Left lung (tissue), 10 donors: ENCODE results near the gene SRCAP. TPM values are rescaled to one million over a fixed set of nuclear protein-coding genes. Genes with fewer than 3 reads are reported as not detected.
A peak's percentile ranks its signal among the peaks of the same experiment; 100 is the strongest.

Experiments
- ATAC-seq: fragments of 200-7000 bp; cut with Tn5 transposase; one replicate; pipeline ENCODE4 v1.9.1; 2020; ENCODE audit warnings: moderate library complexity
- DNase-seq, 4 donors: peaks; one replicate each; pipeline ENCODE4 v3.0.0-alpha.2; 2013 to 2020
- H3K27ac ChIP-seq, 2 donors: fragments of 200-600 bp; sonication (generic) in 1 of 2; one replicate each; pipeline versions ENCODE4 v1.5.0 to v1.8.0; 2020 to 2021
- H3K27me3 ChIP-seq, 2 donors: fragments of 200-600 bp; sonication (generic) in 1 of 2; one replicate each; pipeline versions ENCODE4 v1.5.0 to v1.8.0; 2020 to 2021
- H3K36me3 ChIP-seq, 2 donors: fragments of 200-600 bp; sonication (generic) in 1 of 2; one replicate each; pipeline versions ENCODE4 v1.5.0 to v1.8.0; 2020 to 2021
- H3K4me1 ChIP-seq, 2 donors: fragments of 200-600 bp; one replicate each; pipeline ENCODE4 v1.8.0; 2021
- H3K4me3 ChIP-seq, 2 donors: fragments of 200-600 bp; sonication (generic) in 1 of 2; one replicate each; pipeline versions ENCODE4 v1.5.0 to v1.8.0; 2020 to 2021; ENCODE audit warnings: mild to moderate bottlenecking in 1 of 2
- H3K9me3 ChIP-seq, 2 donors: fragments of 200-600 bp; sonication (generic) in 1 of 2; one replicate each; pipeline versions ENCODE4 v1.5.0 to v1.8.0; 2020 to 2021
- CTCF ChIP-seq, 2 donors: fragments of 200-600 bp; sonication (generic) in 1 of 2; IDR thresholded peaks; one replicate each; pipeline versions ENCODE4 v1.5.0 to v1.8.0; 2021; ENCODE audit warnings: antibody characterized with exemption in 2 of 2
- intact Hi-C, 2 donors: fragments of 100-400 bp; cut with DNase I; formaldehyde crosslinking; loops; one replicate each; pipeline versions ENCODE4 v1.11.2 to v1.14.2; 2022
- polyA plus RNA-seq, 6 donors: library from polyadenylated mRNA; unstranded; fragments of 120-200 nt; gene quantifications; one replicate each; pipeline ENCODE4 v1.2.1, GENCODE V29; 2013; ENCODE audit not compliant: insufficient read length in 6 of 6
- total RNA-seq, 2 donors: library from RNA; stranded (reverse); fragmentation: NEBNext Ultra II Directional; extraction: Animal tissue kit (Norgen Biotek cat#: 25700); gene quantifications; one replicate each; pipeline ENCODE4 v1.2.1, GENCODE V29; 2021
- donor health status: DM: no; HTN: yes; CAD: no.
- donor health status: DM: no; HTN: no; CAD: no.

SRCAP gene
- total and polyA plus RNA-seq, 8 donors, result 30.7 to 67.4 (median 40.6) TPM

GRCh38 chr16:30767767-30768465 lies 68.9 kb downstream of the SRCAP start:
- peak in 2 of 4 donors; percentile 24 to 56 for DNase-seq
- Histone ChIP-seq H3K9me3 (no peaks in the 10 kb centered on the region), H3K27ac (no peak overlapping the region), H3K4me3 (no peak overlapping the region), H3K27me3 (no peaks in the 10 kb centered on the region), H3K4me1 (peaks cover 10 to 13% of the 10 kb centered on the region in 2 donors), H3K36me3 (peaks cover 0 to 99% of the 10 kb centered on the region in 2 donors)
- intact Hi-C loops, result no loop called here
- TF ChIP-seq CTCF (IDR thresholded peaks at IDR 0.05), result no peak
- no peak for ATAC-seq

DNA sequence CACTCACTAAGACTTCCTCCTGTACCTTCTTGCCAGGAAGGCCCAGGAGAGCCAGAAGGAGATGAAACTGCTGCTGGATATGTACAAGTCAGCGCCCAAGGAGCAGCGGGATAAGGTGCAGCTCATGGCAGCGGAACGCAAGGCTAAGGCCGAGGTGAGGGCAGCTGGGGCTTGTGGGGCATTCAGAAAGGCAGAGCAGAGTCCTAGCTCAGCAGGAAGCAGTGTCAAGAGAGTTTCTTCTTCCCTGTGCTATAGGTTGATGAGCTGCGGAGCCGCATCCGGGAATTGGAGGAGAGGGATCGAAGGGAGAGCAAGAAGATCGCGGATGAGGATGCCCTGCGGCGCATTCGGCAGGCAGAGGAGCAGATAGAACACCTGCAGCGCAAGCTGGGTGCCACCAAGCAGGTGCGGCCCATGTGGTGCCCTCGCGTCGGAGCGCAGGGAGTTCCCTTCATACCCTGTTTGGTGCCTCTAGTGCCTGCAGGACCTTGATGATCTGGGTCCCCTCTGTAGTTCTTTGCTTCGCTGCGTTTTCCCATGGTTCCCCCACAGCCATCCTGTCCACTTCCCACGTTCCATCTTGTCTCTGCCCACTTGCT lies 69.7 kb downstream of the SRCAP start:
- Histone ChIP-seq H3K4me1 (peaks cover 2 to 5% of the 10 kb centered on the region in 2 donors), H3K27me3 (no peaks in the 10 kb centered on the region), H3K4me3 (no peak overlapping the region), H3K36me3 (peaks cover 0 to 100% of the 10 kb centered on the region in 2 donors), H3K9me3 (no peaks in the 10 kb centered on the region), H3K27ac (no peak overlapping the region)
- no peak for TF ChIP-seq CTCF (IDR thresholded peaks at IDR 0.05)
- DNase-seq, result peak in 2 of 4 donors; percentile 22 to 51
- intact Hi-C loops, result no loop called here
- no peak for ATAC-seq

DNA sequence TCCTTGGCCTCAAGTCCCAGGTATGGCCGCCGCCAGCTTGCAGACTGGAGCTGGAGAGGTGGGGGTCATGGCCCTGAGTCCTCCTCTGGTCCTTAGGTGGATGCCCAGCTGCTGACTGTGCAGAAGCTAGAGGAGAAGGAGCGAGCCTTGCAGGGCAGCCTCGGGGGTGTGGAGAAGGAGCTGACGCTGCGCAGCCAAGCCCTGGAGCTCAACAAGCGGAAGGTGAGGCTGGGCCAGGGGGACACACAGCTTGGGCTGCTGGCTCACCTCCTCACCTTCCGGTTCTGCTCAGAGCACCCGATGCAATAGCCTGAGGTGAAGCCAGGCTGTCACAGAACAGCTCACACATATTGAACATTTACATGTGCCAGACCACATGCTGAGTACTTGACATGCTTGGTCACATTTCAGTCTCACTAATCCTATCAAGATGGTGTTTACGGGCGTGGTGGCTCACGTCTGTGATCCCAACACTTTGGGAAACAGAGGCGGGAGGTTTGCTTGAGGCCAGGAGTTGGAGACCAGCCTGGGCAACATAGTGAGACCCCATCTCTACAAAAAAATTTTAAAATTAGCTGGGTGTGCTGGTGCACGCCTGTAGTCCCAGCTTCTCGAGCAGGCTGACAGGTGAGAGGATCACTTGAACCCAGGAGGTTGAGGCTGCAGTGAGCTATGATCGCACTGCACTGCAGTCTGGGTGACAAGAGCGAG lies 70.6 kb downstream of the SRCAP start:
- DNase-seq (peak in 2 of 4 donors; percentile 12 to 70), ATAC-seq (no peak)
- intact Hi-C loops, result no loop called here
- H3K4me3 ChIP-seq, result no peak overlapping the region
- H3K36me3 ChIP-seq, result peaks cover 0 to 100% of the 10 kb centered on the region in 2 donors
- no peak for TF ChIP-seq CTCF (IDR thresholded peaks at IDR 0.05)
- peaks cover 0 to 8% of the 10 kb centered on the region in 2 donors for H3K4me1 ChIP-seq
- no peak overlapping the region for H3K27ac ChIP-seq
- H3K27me3 ChIP-seq, result no peaks in the 10 kb centered on the region
- no peaks in the 10 kb centered on the region for H3K9me3 ChIP-seq

DNA sequence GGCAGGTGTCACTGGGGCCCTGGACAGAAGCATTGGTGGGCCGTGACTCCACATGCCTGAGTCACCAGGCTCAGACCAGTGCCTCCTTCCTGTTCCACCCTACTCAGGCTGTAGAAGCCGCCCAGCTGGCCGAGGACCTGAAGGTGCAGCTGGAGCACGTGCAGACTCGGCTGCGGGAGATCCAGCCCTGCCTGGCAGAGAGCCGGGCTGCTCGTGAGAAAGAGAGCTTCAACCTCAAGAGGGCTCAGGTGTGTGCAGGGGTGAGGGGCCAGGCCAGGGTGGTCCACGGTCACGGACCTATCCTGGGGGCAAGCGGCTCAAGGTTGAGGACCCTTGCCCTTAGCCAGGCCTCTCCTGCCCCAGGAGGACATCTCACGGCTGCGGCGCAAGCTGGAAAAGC lies 72.8 kb downstream of the SRCAP start:
- H3K4me3 ChIP-seq, result no peak overlapping the region
- peak in 1 of 4 donors; percentile 55 for DNase-seq
- intact Hi-C loops, result no loop called here
- TF ChIP-seq CTCF (IDR thresholded peaks at IDR 0.05), result no peak
- H3K4me1 ChIP-seq, result peaks cover 4 to 30% of the 10 kb centered on the region in 2 donors
- no peaks in the 10 kb centered on the region for H3K9me3 ChIP-seq
- peaks cover 0 to 82% of the 10 kb centered on the region in 2 donors for H3K36me3 ChIP-seq
- ATAC-seq, result no peak
- H3K27me3 ChIP-seq, result no peaks in the 10 kb centered on the region
- H3K27ac ChIP-seq, result no peak overlapping the region

DNA sequence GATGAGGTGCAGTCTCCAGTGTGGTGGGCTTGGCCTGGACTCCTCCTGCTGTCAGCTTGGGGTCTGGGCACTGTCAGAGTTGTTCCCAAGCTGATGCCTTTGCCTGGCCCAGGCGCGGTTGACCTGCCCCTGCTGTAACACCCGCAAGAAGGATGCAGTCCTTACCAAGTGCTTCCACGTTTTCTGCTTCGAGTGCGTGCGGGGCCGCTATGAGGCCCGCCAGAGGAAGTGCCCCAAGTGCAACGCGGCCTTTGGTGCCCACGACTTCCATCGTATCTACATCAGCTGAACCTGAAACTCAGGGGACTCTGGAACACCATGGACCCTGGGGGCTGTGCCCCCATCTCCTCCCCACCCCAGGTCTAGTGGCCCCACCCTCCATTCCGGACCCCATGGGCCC lies 74.9 kb downstream of the SRCAP start:
- Histone ChIP-seq H3K36me3 (peaks cover 0 to 61% of the 10 kb centered on the region in 2 donors), H3K27me3 (no peaks in the 10 kb centered on the region), H3K27ac (no peak overlapping the region), H3K4me3 (no peak overlapping the region), H3K9me3 (no peaks in the 10 kb centered on the region), H3K4me1 (peaks cover 5 to 33% of the 10 kb centered on the region in 2 donors)
- intact Hi-C loops, result no loop called here
- DNase-seq (peak in 1 of 4 donors; percentile 65), ATAC-seq (no peak)
- no peak for TF ChIP-seq CTCF (IDR thresholded peaks at IDR 0.05)
